RPMI7951 (cell line): Measurements from ENCODE around the gene CD93. TPM values are rescaled to one million over a fixed set of nuclear protein-coding genes. Genes with fewer than 3 reads are reported as not detected.

ENCODE experiments used
- DNase-seq: peaks from one replicate; pipeline ENCODE4 v3.0.0-alpha.2; 2012; ENCODE audit warnings: low read depth
- total RNA-seq: library from RNA; depleted of rRNA; stranded (reverse); fragments of >200 nt; shearing (Covaris generic); gene quantifications from 2 replicates; pipeline ENCODE4 v1.2.3, GENCODE V29; 2014; rRNA removed

Gene CD93, protein sequence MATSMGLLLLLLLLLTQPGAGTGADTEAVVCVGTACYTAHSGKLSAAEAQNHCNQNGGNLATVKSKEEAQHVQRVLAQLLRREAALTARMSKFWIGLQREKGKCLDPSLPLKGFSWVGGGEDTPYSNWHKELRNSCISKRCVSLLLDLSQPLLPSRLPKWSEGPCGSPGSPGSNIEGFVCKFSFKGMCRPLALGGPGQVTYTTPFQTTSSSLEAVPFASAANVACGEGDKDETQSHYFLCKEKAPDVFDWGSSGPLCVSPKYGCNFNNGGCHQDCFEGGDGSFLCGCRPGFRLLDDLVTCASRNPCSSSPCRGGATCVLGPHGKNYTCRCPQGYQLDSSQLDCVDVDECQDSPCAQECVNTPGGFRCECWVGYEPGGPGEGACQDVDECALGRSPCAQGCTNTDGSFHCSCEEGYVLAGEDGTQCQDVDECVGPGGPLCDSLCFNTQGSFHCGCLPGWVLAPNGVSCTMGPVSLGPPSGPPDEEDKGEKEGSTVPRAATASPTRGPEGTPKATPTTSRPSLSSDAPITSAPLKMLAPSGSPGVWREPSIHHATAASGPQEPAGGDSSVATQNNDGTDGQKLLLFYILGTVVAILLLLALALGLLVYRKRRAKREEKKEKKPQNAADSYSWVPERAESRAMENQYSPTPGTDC
- total RNA-seq, result under 0.01 TPM in 1 of 2 replicates, not detected in the other

DNA sequence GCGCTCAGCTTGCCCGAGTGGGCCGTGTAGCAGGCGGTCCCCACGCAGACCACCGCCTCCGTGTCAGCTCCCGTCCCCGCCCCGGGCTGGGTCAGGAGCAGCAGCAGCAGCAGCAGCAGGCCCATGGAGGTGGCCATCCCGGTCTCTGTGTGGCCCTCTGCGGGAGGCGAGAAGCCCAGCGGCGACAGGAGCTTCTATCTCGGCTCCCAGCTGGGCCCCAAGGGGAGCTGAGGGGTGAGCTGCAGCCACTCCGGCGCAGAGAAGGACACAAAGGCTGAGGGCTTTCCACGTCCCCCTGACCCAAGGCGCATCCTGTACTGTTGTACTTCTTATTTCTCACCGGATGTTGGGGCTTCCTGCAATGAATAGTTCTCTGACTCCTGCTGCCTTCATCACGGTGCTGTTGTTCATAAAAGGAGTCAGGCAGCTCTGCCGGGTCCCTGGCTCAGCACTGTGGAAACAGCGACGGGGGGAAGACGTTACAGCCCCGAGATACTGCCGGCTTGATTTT is at the start of gene CD93:
Gene CD93, minus strand, starts transcription at position 269 of the 511 bp plus-strand sequence. Its CDS starts 132 bp downstream, at position 137.
- no peak for DNase-seq

DNA sequence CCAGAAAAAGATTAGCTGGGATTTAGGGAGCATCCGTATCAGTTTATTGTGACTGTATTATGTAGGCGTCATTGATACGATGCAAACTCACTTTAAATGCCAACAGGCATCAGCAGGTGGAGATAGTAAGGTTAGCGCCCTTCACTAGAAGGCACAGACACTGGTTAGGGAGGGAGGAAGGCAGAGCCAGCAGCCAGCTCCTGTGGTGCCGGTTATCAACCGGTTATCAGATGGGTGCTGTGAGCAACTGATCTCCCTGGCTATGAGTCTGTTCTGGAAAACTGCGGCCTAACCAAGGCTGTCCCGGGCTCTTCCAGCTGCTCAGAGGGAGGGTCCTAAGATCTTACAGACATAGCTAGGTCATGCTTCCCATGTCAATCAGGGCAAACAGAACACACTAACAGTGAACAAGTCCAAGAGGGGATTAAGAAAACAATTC is 47.5 kb upstream of the CD93 start:
- no peak for DNase-seq

DNA sequence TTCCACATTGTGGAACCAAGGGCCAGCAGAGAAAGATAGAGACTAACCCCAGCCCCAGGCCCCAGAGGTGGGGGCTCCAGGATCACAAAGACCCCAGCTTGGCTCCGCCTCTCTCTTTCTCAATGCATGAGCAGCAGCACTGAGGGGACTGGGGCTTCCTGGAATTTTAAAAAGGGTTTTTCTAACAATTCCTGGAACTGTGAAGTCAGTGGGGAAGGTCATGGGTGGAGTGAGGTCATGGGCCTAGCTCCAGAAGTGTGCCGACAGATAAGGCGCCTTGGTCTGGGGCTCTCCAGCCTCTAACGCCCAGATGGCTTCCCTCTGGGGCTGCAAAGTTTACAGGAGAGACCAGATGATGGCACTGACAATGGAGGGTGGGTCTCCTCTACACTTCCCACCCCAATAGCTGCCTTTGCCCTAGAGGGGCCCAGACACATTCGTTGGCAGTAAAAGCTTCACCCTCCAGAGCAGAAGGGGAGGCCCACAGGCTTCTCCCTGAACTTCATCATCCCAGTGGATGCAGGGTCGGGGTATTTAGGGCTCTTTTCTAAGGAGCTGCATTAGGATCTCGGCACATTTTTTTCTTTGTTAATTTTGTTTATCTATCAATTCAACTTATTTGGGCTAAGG is 46.9 kb upstream of the CD93 start:
- no peak for DNase-seq

DNA sequence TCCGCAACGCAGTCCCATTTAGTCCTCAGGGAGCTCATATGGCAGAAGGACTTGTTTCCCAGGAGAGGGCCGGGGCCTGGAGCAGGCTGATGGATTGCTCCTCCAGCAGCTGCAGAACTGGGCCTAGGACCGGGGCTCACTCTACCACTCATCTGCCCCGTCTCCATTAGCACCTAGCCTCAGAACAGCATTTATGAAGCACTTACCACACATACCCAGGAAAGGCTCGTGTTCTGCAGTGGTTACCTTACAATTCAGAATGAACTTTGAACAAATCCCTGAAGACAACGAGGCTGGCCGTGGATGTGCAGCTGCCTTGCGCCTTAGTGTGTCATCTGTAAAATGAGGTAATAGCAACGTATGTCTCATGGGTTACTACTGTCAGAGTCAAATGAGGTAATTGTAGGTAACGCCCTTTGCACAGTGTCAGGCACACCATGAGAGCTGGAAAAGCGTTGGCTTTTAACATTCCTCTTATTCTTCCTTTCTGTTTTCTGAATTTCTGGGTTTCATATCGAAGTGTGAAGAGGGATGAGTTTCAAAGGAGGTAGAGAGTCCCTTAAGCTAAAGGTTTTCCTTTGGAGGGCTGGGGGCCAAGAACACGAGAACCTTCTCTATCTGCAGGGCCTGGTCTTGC is 46.3 kb upstream of the CD93 start:
- DNase-seq, result no peak

DNA sequence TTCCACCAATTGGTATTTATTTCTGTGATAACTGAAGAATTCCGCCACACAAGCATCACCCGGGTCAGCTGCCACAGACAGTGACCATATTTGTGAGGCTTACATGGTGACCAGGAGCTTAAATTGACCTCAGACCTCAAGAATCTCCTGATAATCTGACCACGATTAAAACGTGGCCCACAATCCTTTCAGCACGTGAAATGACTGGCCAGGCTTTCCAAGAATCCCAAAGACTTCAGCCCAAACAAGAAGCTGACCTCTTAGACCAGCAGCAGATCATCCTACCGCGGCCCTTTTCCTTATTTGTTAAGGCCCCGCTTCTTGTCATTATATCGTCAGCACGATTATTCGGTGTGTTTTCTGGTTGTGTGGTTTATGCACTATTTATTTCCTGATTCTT is 45.6 kb upstream of the CD93 start:
- no peak for DNase-seq

DNA sequence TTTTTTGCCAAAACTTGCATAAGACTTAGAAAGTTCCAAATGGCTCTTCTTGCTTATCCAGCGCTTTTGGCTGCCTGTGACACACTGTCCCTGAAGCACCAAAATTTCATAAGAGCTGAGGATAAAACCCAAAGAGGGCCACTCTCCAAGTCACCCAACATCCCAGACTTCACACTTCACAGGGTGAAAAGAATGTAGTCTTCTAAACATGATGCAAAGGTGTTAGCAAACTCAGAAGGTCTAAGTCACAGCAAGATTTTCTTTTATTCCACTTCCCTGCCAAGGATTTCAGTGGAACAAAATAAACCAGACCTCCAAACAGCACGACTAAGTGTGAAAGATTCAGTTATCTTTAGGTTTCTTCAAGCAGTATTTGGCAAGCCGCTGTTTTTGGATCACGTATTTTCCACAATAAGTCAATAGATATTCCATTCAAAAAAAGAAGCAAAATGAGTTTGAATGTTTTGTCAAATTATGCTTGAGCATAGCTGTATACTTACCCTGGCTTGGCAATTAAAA is 44.6 kb upstream of the CD93 start:
- DNase-seq, result no peak

DNA sequence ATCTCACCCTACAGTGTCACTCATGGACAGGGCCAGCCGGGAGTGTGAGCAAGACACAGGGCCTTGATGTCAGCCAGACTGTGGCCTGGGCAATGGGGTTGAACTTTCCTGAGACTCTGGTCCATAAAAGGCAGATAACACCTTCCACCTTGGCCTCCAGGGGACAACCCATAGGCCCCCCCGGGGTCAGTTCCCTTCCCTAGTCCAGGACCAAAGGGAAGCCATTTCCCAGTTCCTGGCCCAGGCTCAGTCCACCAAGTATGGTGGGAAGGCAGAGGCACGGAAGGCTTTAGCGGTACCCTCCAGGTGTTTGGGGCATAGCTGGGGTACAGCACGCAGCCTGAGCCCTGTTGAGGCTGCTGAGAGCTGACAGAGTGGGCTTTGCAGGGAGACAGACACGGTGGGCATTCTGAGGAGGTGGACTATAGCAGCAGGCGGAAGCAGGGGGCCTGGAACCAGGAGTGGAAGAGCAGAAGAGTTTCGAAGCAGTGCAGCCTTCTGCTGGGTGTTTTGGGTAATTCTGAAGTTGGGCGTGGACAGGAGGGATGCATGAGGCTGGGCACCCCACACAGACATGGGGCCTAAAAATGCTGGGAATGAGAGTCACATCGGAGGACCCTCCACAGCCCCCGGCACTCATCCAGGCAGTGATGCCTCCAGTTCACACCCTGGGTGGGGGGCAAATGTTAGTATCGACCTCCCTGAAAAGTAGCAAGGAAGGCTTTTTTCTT is 43.9 kb upstream of the CD93 start:
- no peak for DNase-seq

DNA sequence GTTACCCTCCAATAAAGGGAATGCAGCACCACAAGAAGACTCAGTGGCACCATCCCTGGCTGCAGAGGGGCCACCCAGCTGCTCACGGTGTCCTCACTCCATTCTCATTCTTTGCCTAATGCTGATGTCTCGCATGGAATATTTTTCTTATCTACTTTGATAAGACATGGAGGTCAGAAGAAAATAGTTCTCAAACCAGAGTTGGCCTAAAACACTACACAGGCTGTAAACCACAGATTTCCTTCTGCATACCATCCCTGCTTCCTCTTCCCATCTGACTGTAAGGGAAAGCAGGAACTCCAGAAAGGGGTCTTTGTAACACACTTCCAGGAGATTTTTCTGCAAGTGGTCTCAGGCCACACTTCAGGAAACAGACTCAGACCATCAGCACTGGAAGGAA is 43.1 kb upstream of the CD93 start:
- no peak for DNase-seq

DNA sequence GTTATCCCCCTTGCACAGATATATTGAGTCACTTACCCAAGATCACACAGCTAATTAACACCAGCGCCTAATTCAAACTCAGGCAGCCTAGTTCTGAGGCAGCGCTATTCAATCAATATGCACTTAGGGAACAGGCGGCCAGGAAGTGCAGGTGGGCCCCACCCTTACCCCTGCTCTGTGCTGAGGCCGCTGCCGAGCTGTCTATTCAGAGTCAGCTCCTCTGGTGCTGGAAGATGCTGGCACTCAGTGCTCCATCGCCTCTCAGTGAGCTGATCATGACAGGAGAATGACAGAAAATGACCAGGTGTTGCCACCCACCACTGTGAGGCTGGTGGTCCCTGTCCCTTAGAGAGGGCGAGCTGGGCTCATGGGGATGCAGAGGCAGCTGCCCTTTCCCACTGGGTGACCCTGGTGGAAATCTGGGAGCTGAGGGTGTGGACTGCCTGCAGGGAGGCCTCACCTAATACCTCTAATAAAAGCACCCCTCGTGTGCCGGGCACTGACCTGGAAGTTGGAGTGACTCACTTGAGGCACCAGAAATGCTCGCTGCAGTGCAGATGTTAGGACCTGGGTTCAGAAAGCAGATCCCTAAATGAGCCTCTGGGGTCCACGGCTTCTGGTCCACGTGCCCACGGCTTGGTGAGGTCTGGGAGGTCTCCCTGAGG is 42.5 kb upstream of the CD93 start:
- no peak for DNase-seq

DNA sequence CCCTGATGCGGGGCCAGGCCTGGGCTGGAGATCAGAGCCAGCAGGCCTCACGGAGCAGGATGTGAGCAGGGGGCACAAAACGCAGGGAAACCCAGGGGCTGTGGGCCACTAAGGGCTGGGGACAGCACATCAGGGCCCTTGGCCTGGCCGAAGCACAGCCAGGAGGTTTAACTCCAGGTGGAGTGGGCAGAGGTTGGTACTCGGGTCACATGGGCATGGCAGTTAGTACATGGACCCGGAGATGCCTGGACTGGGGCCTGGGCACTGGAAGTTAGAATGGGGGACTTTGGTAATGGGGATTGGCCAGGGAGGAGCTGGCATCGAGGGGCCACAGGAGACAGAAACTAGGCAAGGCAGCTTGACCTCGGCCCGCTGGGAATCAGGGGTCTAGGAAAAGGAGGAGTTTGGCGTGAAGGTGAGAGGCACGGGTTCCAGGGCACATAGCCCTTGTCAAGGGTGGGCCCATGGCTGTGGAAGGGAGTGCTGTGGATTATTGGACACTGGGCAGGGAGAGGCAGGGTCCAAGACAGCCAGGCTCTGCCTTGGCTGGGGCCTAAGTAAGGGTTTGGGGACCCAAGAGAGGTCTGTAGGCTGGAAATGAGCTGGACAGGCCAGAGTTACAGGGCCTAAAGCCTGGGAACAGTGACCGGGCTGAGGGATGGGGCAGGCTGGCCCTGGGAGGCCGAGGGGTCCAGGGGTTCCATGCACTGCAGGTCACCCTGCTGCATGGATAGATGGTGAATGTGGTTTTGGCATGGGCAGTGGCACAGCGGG is 41.6 kb upstream of the CD93 start:
- DNase-seq, result no peak

DNA sequence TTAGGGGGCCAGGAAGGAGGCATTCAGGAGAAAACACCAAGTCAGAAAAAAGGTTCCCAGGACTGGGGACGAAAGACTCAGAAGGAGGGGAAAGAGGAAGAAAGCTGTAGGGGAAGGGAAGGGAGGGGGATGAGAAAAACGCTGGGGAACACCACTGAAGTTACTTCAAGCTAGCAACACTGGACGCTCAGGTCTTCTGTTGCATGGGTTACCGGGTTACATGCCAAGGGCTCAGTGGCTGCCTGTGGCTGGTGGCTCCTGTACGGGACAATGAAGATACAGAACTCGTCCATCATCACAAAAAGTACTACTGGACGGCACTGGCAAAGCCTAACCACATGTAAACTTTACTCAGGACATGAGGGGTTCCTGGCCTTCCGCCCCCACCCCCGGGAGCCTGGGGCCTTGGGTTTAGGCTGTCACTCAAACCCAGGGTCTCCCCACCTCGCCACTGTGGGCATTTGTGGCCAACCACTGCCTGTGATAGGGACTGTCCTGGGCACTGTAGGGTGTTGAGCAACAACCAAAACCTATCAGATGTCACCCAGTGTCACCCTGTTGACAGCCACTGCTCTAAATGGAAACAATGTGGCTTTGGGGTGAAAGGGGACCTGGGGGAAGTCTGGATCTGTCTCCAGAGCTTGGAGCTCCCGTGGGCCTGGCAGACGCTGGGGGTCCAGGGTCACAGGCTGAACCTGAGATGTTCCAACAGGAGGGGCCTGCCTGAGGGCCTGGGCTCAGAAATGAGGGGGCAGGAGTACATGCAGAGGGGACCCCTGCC is 40.3 kb upstream of the CD93 start:
- DNase-seq, result no peak

DNA sequence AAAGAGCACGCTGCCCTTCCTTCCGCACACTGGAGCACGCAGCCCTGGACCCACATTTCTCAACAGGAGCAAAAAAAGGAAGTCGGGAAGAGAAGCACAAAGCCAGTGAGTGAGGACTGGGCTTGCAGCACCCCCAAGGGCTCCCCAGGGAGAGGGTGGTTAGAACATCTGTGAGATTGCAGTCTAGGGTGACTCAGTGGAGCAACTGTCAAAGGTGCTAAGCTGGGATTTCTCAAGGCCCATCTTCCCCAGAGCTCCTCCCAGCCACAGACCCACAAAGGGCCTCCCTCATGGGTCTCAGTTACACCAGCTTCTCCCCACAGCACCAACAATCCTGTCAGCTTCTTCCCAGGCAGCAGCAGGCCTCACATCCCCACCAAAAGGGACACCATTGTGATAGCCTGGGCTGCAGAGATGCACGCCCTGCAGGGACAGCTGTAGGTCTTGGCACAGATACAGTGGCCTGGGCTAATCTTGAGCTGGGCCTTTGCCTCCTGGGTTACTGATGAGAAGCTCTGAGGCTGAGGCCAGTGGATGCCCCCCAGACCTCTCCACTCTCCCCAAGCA is 39.6 kb upstream of the CD93 start:
- DNase-seq, result peak; percentile 75

DNA sequence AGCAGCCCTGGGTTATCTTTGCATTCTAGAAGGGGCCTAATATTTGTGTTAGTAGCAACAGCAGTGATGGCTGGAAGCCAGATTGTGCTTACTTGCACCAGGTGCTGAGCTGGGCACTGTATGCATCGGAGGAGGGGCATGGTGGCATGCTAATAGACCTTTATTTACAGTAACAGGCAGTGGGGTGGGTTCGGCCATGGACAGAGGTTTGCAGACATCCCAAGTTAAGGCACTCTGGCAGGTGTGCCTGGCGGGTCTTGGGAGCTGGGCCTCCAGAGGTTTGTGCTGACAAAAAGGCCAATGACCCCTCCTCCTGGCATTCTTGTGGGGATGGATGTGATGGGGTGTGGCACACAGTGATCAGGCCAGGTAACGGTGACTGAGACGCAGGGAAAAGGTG is 39.0 kb upstream of the CD93 start:
- DNase-seq, result no peak

DNA sequence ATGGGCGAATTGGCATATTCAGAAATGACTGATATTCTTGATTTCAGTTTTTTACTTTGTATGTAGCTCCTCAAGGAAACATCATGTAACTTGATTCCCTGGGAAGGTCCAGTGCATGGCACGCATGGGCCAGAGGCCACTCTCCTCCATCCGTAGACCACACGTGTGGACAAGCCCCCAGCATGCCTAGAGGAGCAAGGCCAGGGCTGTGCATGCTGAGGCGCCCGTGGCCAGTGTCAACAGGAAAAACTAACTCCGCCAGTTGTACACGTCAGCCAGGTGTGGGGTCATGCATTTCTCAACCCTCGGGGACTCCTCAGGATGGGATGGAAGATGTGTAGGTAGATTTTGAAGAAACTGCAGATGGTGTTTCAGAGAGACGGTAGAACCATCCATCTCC is 37.8 kb upstream of the CD93 start:
- no peak for DNase-seq

DNA sequence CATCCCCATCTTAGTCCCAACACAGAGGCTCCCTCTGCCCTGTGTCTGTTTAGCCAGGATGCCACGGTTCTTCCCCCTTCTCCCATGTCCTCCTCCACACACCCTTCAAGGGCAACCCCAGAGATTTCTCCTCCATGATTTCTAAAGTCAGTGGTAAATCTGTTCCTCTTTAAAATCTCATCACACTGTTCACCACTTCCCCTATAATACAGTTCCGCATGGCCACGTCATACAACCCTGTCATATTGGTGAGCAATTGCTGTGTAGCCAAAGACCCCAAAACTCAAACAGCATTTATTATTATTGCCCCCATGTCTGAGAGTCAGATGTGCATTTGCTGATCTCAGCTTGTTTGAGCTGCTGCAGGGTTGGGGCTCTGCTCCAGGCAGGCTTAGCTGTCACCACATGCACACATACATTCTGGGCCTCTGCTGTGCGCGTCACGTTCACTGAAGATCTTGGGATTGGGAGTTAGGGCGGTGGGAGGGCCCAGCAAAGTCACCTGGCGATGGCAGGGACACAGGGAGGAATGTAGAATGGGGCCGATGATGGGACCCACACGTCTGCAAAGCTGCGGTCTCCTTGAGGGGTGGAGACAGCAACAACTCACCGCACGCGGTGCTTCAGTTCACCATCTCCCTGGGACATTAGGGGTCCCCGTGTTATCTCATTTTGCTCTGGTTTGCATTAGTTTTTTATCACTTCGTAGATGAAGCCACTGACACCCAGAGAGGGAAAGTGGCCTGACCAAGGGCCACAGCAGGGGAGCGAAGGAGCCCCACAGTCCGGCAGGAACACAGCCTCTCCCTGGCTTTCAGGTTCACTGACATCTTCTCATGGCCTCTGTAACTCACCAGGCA is 36.9 kb upstream of the CD93 start:
- DNase-seq, result no peak

DNA sequence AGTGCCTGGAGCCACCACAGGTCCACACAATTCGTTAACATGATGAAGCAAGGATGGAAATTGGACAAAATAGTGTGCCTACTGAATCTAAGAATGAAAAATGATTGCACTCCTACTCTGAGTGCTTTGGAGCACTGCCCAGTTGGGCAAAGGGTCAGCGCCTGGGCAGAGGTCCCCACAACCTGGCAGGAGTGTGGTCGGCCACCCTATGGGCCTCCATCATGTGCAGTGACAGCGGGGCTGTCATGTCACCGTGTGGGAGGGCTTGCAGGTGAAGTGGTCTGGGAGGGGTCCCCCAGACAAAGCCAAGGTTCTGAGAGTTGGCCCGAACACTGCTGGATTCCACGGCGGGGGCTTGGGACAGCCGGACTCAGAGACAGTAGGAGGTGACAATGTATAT is 36.2 kb upstream of the CD93 start:
- DNase-seq, result no peak

DNA sequence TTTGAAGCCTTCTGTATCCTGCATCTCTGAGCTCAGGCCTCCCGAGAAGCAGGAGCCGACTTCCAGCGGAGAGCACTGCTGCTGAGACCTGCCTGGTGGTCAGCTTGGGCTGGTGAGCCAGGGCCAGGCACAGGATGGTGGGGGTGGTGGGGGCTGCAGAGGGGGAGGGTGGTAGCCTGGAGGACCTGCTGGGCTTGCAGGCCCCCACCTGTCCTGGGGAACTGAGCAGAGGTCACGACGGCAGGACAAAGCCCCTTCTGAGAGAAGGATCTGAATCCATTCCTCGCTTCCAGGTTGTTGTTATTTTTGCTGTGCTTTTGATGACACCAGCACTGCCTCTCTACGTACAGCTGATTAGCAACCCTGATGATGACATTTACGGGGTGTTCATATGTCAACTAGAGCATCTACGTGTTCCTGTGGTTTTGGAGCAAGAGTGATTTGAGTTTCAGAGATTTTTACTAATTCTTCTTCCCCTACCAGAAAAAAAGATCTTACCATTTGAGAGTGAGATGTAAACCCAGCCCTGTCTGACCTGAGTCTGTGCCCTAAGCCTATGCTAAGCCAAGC is 35.7 kb upstream of the CD93 start:
- no peak for DNase-seq
